Activated CD8-positive, alpha-beta T cell treated with anti-CD3 and anti-CD28 coated beads for 36 hours (primary cell): Measurements from ENCODE around the gene DRAXIN. TPM values are rescaled to one million over a fixed set of nuclear protein-coding genes. Genes with fewer than 3 reads are reported as not detected.

ENCODE experiments used
- ATAC-seq: fragments of 200-7000 bp; cut with Tn5 transposase; one replicate; pipeline ENCODE4 v1.10.0; 2021; ENCODE audit warnings: mild to moderate bottlenecking, moderate library complexity
- CTCF ChIA-PET: fragments of 350-600 bp; sonication (Branson Sonifier 250); formaldehyde crosslinking; loops from one replicate; lab custom pipeline; 2021; ENCODE audit warnings: antibody characterized with exemption; lab: Charles Lee
- POLR2A ChIA-PET: fragments of 350-600 bp; sonication (Branson Sonifier 250); formaldehyde crosslinking; loops from one replicate; lab custom pipeline; 2021; ENCODE audit warnings: antibody characterized with exemption; lab: Charles Lee
- DNase-seq: peaks from one replicate; pipeline ENCODE4 v3.0.0-alpha.2; 2020
- H3K27ac Mint-ChIP-seq: one replicate; pipeline ENCODE4 v1.8.0; 2021; ENCODE audit warnings: mild to moderate bottlenecking, mixed read lengths
- H3K27me3 Mint-ChIP-seq: one replicate; pipeline ENCODE4 v1.8.0; 2021; ENCODE audit warnings: mixed read lengths
- H3K36me3 Mint-ChIP-seq: one replicate; pipeline ENCODE4 v1.8.0; 2021; ENCODE audit warnings: low read depth, mixed read lengths
- H3K4me1 Mint-ChIP-seq: one replicate; pipeline ENCODE4 v1.8.0; 2021; ENCODE audit warnings: low read depth, mixed read lengths
- H3K4me3 Mint-ChIP-seq: one replicate; pipeline ENCODE4 v1.8.0; 2021; ENCODE audit warnings: mild to moderate bottlenecking, moderate library complexity, mixed read lengths
- H3K9me3 Mint-ChIP-seq: one replicate; pipeline ENCODE4 v1.8.0; 2021; ENCODE audit warnings: mixed read lengths
- CTCF ChIP-seq: fragments of 200-600 bp; IDR thresholded peaks from one replicate; pipeline ENCODE4 v1.8.0; 2022; ENCODE audit warnings: antibody characterized with exemption, mild to moderate bottlenecking
- intact Hi-C: fragments of 100-400 bp; cut with micrococcal nuclease; formaldehyde crosslinking; loops from one replicate; pipeline ENCODE4 v1.10.0; 2022
- total RNA-seq, 2 experiments: library from RNA; stranded (reverse); gene quantifications; one replicate each; pipeline ENCODE4 v1.2.3, GENCODE V29; 2021

DRAXIN gene
- total RNA-seq, 2 experiments from 2014 or later, result 0.18 to 0.20 TPM

DNA sequence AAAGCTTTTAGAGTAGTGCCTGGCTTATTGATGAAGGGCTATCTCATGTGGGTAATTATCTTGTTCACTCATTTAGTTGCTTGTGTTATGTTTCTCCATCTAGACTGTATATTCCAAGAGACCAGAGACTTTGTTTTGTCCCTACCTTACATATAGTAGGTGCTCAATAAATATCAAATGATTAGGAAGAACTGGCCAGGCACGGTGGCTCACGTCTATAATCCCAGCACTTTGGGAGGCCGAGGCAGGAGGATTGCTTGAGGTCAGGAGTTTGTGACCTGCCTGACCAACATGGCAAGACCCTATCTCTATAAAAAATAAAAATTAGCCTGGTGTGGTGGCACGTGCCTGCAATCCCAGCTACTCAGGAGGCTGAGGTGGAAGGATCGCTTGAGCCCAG is 46.2 kb upstream of the DRAXIN start:
- H3K36me3 Mint-ChIP-seq, result no peaks in the 10 kb centered on the region
- intact Hi-C loops, result loop anchor here (5.0 to 10.0 kb wide), 2 partner anchors 72 to 170 kb away; partner anchors contain the start of gene DISP3
- no peak for ATAC-seq
- ChIA-PET POLR2A (interaction anchor here (1.0 to 1.3 kb wide), 3 partner anchors 15 to 372 kb away, joined by 3 read pairs; no protein-coding TSS in a partner anchor), CTCF (interaction anchor here (0.7 to 6.8 kb wide), 29 partner anchors 8 to 608 kb away, joined by 3 to 60 read pairs (median 4); partner anchors contain the start of genes DISP3, FBXO2, FBXO44 and FBXO6)
- H3K4me3 Mint-ChIP-seq, result no peak overlapping the region
- DNase-seq, result no peak
- H3K27ac Mint-ChIP-seq, result no peak overlapping the region
- no peak for TF ChIP-seq CTCF
- H3K27me3 Mint-ChIP-seq, result no peaks in the 10 kb centered on the region
- peaks cover 9% of the 10 kb centered on the region for H3K4me1 Mint-ChIP-seq
- no peaks in the 10 kb centered on the region for H3K9me3 Mint-ChIP-seq

DNA sequence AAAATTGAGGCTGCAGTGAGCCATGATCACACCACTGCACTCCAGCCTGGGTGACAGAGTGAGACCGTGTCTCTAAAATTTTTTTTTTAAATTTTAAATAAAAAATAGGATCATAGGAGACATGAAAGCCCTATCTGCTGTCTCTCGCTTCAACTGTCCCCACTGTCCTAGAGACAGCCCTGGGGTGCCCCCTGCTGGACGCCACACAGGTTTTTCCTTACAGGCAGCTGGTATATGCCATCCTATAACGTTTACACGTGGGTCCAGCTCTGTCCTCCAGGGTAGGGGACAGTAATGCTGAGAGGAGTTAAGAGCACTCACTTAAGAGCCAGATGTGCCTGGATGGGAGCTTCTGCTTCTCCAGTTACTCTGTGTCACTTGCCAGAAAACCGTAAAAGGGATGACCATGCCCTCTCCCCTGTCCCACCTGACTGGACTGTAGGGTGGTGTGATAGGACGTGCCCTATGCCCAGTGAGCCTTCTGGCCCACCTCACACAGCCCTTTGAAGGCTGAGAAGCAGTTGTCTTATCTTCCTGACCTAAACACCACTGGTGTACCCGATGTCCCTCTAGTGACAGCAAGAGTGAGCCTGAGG is 45.7 kb upstream of the DRAXIN start:
- no peaks in the 10 kb centered on the region for H3K9me3 Mint-ChIP-seq
- TF ChIP-seq CTCF, result peak; percentile 85
- H3K36me3 Mint-ChIP-seq, result no peaks in the 10 kb centered on the region
- ATAC-seq (peak; percentile 46), DNase-seq (peak; percentile 92)
- H3K27ac Mint-ChIP-seq, result no peak overlapping the region
- no peaks in the 10 kb centered on the region for H3K27me3 Mint-ChIP-seq
- H3K4me3 Mint-ChIP-seq, result no peak overlapping the region
- ChIA-PET POLR2A (interaction anchor here (0.6 to 1.3 kb wide), 4 partner anchors 15 to 538 kb away, joined by 3 to 4 read pairs (median 3); no protein-coding TSS in a partner anchor), CTCF (interaction anchor here (0.6 to 6.8 kb wide), 40 partner anchors 9 to 608 kb away, joined by 3 to 60 read pairs (median 4); partner anchors contain the start of genes DISP3, FBXO2, FBXO44 and FBXO6)
- peaks cover 11% of the 10 kb centered on the region for H3K4me1 Mint-ChIP-seq
- intact Hi-C loops, result loop anchor here (5.0 to 10.0 kb wide), 2 partner anchors 72 to 171 kb away; partner anchors contain the start of gene DISP3

DNA sequence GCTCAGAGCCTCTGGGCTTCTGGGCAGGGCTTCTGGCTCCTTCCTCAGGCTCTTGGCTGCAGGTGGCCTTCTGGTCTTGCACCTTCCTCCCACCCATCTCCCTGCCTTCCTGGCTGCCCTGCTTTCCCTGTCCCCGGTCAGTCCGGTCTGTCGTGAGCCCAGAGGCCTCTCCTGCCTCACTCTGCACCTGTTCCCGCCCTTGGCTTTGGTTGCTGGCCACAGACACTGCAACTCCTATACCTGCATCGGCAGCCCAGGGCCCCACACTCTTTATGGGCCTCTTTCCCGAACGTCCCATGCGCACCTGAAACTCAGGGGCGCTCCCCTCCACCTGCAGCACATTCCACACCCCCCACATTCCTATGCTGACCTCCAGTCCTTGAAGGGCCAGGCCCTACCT is 45.2 kb upstream of the DRAXIN start:
- Mint-ChIP-seq H3K36me3 (no peaks in the 10 kb centered on the region), H3K27ac (no peak overlapping the region), H3K27me3 (no peaks in the 10 kb centered on the region), H3K4me3 (no peak overlapping the region), H3K9me3 (no peaks in the 10 kb centered on the region), H3K4me1 (peaks cover 16% of the 10 kb centered on the region)
- intact Hi-C loops, result loop anchor here (5.0 to 10.0 kb wide), 2 partner anchors 71 to 172 kb away; partner anchors contain the start of gene DISP3
- CTCF ChIA-PET, result interaction anchor here (0.6 to 6.8 kb wide), 36 partner anchors 9 to 609 kb away, joined by 3 to 60 read pairs (median 4); partner anchors contain the start of genes DISP3, FBXO2, FBXO44 and FBXO6
- POLR2A ChIA-PET, result interaction anchor here (0.6 to 1.3 kb wide), 4 partner anchors 16 to 538 kb away, joined by 3 to 4 read pairs (median 3); no protein-coding TSS in a partner anchor
- DNase-seq, result no peak
- no peak for ATAC-seq
- no peak for TF ChIP-seq CTCF

- intact Hi-C loops, result loop anchor here (5.0 to 10.0 kb wide), 2 partner anchors 70 to 173 kb away; partner anchors contain the start of gene DISP3
- H3K4me1 Mint-ChIP-seq, result peaks cover 17% of the 10 kb centered on the region
- no peak for ATAC-seq
These were observed 44.2 kb upstream of the DRAXIN start for GRCh38 chr1:11647333-11647732.

More at GRCh38 chr1:11647333-11647732, 44.2 kb upstream of the DRAXIN start:
- POLR2A ChIA-PET, result interaction anchor here (0.6 to 5.0 kb wide), 2 partner anchors 172 to 261 kb away, joined by 3 to 32 read pairs; no protein-coding TSS in a partner anchor
- DNase-seq, result no peak
- Mint-ChIP-seq H3K36me3 (no peaks in the 10 kb centered on the region), H3K27ac (no peak overlapping the region), H3K27me3 (no peaks in the 10 kb centered on the region), H3K9me3 (no peaks in the 10 kb centered on the region), H3K4me3 (no peak overlapping the region)
- CTCF ChIA-PET, result interaction anchor here (1.3 to 12.3 kb wide), 3 partner anchors 17 to 610 kb away, joined by 3 to 136 read pairs (median 5); no protein-coding TSS in a partner anchor
- TF ChIP-seq CTCF, result no peak
